ENCODE measurements around the gene MRPS7.

The MRPS7 gene

DNA sequence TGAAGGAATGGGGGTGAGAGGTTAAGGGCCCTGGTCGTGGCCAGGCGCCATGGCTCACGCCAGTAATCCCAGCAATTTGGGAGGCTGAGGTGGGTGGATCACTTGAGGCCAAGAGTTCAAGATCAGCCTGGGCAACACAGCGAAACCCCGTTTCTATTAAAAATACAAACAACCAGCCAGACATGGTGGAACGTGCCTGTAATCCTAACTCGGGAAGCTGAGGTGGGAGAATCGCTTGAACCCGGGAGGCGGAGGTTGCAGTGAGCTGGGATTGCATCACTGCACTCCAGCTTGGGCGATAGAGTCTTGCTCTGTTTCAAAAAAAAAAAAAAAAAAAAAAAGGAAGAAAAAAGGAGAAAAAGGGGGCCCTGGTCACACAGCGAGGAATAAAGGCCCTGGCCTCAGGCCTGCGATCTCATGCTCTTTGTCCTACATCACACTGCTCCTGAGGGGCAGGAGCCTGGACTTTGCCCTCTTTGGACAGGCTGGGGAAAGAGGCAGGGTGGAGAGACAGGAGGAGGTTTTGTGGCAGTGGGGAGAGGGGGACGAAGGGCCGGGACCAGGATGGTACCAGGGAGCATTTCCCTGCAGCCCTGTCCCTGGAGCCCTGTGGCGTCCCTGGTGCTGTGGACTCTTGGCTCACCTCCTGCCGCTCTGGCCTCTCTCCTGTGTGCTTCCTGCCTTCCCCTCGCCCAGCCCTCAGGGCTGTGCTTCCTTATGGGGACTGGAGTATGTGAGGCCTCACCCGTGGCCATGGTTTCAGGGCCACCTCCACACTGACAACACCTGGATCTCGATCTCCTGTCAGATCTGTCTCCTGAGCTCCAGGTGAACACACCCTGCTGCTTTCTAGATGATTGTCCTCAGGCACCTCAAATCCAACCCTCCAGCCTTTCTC is 47.3 kb downstream of the MRPS7 start:
- DNase-seq (ENCODE audit: low read depth, low spot score), result no peak

DNA sequence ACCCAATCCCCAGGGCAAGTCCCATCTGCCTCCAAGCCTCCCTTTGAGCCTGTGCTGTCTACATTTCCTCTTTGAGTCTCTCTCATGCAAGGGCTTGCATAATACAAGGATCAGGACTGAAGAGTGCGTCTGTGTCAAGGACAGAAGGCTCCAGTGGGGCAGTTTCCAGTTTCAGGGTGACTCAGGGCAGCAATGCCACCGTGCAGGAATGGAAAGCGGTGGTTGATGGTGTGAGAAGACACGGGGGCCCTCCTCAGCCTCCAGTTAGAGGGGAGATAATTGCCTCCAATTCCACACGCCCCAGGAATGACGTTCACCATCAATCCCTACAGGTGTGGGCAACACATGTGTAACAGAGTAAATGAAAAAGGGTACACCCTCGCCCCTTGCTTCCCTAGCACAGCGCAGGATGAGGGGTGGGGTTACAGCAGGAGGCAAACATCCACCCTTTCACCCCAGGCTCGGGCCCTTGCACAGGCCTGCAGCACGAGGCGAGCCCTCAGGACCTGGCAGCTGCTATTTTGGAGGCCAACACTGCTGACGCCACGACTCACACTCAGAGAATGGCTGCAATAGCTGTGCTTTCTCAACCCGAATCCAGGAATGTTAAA is 52.4 kb downstream of the MRPS7 start:
- DNase-seq (ENCODE audit: low read depth, low spot score), result no peak

DNA sequence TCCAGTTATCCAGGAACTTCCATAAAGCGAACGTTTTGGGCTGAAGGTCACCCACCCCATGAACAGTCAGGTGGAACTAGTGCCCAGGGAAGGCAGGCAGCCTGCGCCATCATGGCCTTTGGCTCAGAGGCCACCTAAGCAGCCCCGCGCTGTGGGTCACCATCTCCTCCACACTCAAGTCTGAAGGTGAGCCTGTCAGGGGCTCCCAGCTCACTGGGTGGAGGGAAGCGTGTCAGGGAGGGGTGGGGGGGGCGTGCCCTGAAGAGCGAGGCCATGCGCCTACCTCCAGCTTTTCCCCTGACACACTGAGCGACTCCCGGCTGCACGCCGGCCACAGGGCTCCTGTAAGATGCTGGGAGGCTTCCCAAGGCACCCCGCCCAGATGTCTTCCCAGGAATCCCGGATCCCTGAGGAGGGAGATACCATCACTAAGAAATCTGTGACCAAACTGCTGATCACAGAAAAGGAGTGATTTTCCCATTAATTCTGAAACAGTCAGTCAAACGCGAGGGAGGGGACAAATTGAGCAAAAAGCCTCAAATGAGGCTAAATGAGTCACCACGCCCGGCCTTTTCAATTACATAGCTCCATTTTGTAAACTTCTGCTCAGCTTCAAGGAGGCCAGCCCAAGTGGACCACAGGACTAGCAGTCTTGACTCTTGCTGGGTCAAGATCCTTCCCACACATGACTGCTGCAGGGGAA is 54.0 kb downstream of the MRPS7 start:
- DNase-seq (ENCODE audit: low read depth, low spot score), result no peak
